Esophagus squamous epithelium (tissue), 5 donors: ENCODE data around the gene ATAD2B. TPM values are rescaled to one million over a fixed set of nuclear protein-coding genes. Genes with fewer than 3 reads are reported as not detected.

Experiments used
- DNase-seq: peaks from one replicate; lab custom pipeline; 2025; lab: John Stamatoyannopoulos, UW
- H3K27ac ChIP-seq, 4 donors: fragments of 200-600 bp; sonication (generic); one replicate each; pipeline ENCODE4 v1.5.1; 2016 to 2019; ENCODE audit warnings: mild to moderate bottlenecking in 1 of 4
- H3K27me3 ChIP-seq, 4 donors: fragments of 200-600 bp; sonication (generic); 1 replicate in 3 of 4; 2 replicates in 1 of 4; pipeline versions ENCODE4 v1.5.1 to v1.6.0; 2017 to 2021; ENCODE audit warnings: antibody characterized with exemption in 1 of 4
- H3K36me3 ChIP-seq, 3 donors: fragments of 200-600 bp; sonication (generic); one replicate each; pipeline ENCODE4 v1.5.1; 2016 to 2019
- H3K4me1 ChIP-seq, 3 donors: fragments of 200-600 bp; sonication (generic); one replicate each; pipeline ENCODE4 v1.5.1; 2017 to 2019
- H3K4me3 ChIP-seq, 4 donors: fragments of 200-600 bp; sonication (generic); 1 replicate in 3 of 4; 2 replicates in 1 of 4; pipeline ENCODE4 v1.5.1; 2016 to 2019; ENCODE audit warnings: mild to moderate bottlenecking in 2 of 4, moderate library complexity in 1 of 4
- H3K9me3 ChIP-seq, 3 donors: fragments of 200-600 bp; sonication (generic); one replicate each; pipeline ENCODE4 v1.5.1; 2016 to 2019
- POLR2A ChIP-seq, 4 donors: fragments of 450-650 bp; IDR thresholded peaks; one replicate each; pipeline ENCODE4 v1.6.1; 2017; ENCODE audit warnings: antibody characterized with exemption in 4 of 4, mild to moderate bottlenecking in 4 of 4, moderate library complexity in 3 of 4
- WGBS, 2 donors: methylation state at CpG; one replicate each; pipeline ENCODE4 v1.1.5; 2018; 5-methylcytosine and 5-hydroxymethylcytosine counted together
- intact Hi-C: fragments of 100-400 bp; cut with DNase I; formaldehyde crosslinking; loops from one replicate; pipeline ENCODE4 v1.15.0; 2022
- total RNA-seq, 4 donors: library from RNA; depleted of rRNA; stranded (reverse); fragments of >200 nt; gene quantifications; one replicate each; pipeline ENCODE4 v1.1.0, GENCODE V29; 2016
- TF ChIP-seq, protein P1 (sequence below), 6 experiments: fragments of 450-650 bp in 4 of 6; fragments of 200-600 bp in 2 of 6; sonication (generic) in 2 of 6; IDR thresholded peaks; one replicate each; pipeline ENCODE4 v1.5.1; 2016 to 2019; ENCODE audit warnings: antibody characterized with exemption in 6 of 6, mild to moderate bottlenecking in 4 of 6, moderate library complexity in 4 of 6
- donor health status: DM: yes; HTN: yes; CAD: no.

Gene ATAD2B
- total RNA-seq, 4 donors from 2014 or later: 7.4 to 29.2 (median 20.8) TPM

DNA sequence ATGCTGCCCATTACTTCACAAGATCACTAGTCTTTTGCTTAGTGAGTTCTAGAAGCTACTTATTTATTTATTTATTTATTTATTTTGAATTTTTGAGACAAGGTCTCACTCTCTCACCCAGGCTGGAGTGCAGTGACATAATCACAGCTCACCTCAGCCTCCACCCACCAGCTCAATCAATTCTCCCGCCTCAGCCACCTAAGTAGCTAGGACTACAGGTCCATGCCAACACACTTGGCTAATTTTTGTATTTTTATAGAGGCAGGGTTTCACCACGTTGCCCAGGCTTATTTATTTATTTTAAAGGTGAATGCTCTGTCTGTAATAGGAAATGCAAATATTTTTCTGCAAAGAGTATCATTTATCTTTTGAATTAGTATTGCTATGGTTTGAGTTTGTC, 67.7 kb downstream of the ATAD2B start:
- H3K27me3 ChIP-seq: no peaks in the 10 kb centered on the region
- TF ChIP-seq POLR2A (IDR thresholded peaks at IDR 0.05): no peak
- TF ChIP-seq, protein P1, sequence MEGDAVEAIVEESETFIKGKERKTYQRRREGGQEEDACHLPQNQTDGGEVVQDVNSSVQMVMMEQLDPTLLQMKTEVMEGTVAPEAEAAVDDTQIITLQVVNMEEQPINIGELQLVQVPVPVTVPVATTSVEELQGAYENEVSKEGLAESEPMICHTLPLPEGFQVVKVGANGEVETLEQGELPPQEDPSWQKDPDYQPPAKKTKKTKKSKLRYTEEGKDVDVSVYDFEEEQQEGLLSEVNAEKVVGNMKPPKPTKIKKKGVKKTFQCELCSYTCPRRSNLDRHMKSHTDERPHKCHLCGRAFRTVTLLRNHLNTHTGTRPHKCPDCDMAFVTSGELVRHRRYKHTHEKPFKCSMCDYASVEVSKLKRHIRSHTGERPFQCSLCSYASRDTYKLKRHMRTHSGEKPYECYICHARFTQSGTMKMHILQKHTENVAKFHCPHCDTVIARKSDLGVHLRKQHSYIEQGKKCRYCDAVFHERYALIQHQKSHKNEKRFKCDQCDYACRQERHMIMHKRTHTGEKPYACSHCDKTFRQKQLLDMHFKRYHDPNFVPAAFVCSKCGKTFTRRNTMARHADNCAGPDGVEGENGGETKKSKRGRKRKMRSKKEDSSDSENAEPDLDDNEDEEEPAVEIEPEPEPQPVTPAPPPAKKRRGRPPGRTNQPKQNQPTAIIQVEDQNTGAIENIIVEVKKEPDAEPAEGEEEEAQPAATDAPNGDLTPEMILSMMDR (IDR thresholded peaks at IDR 0.05): no peak
- intact Hi-C loops: no loop called here
- 71 to 95% methylated on average over 2 of the region's 2 CpGs for WGBS, 2 donors
- H3K4me1 ChIP-seq: no peaks in the 10 kb centered on the region
- no peaks in the 10 kb centered on the region for H3K9me3 ChIP-seq
- H3K4me3 ChIP-seq: no peak overlapping the region
- peaks cover 0 to 90% (median 0%) of the 10 kb centered on the region in 3 donors for H3K36me3 ChIP-seq
- DNase-seq: no peak
- no peak overlapping the region for H3K27ac ChIP-seq

DNA sequence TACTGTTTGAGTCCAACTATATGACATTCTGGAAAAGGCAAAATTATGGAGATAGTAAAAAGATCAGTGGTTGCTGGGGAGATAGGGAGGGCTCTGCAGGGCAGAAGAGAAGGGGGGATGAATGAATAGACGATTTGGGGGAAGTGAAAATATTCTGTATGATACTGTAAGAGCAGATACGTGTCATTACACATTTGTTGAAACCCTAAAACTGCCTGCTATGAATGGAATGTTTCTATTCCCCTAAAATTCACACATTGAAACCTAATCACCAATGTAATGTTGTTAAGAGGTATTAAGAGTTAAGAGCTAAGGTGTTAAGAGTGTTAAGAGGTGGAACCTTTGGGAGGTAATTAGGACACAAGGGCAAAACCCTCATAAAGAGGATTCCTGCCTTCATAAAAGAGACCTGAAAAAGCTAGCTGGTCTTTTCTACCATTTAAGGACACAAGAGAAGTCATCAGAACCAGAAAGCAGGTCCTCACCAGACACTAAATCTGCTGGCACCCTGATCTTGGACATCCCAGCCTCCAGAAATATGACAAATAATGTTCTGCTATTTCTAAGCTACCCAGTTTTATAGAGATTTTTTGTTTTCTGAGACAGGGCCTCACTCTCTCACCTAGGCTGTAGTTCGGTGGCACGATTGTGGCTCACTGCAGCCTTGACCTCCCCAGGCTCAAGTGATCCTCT, 76.2 kb downstream of the ATAD2B start:
- Histone ChIP-seq H3K27ac (no peak overlapping the region), H3K9me3 (no peaks in the 10 kb centered on the region), H3K4me1 (no peaks in the 10 kb centered on the region), H3K27me3 (no peaks in the 10 kb centered on the region), H3K4me3 (no peak overlapping the region), H3K36me3 (peaks cover 0 to 46% (median 0%) of the 10 kb centered on the region in 3 donors)
- TF ChIP-seq, protein P1 (IDR thresholded peaks at IDR 0.05): no peak
- no peak for TF ChIP-seq POLR2A (IDR thresholded peaks at IDR 0.05)
- intact Hi-C loops: no loop called here
- 65 to 71% methylated on average over 4 of the region's 4 CpGs for WGBS, 2 donors
- no peak for DNase-seq

GRCh38 chr2:23844905-23845304, 82.0 kb downstream of the ATAD2B start:
- intact Hi-C loops: no loop called here
- Histone ChIP-seq H3K36me3 (no peaks in the 10 kb centered on the region), H3K4me1 (peaks cover 0 to 5% (median 0%) of the 10 kb centered on the region in 3 donors), H3K27me3 (no peaks in the 10 kb centered on the region), H3K9me3 (no peaks in the 10 kb centered on the region), H3K4me3 (no peak overlapping the region), H3K27ac (no peak overlapping the region)
- 96 to 97% methylated on average over 4 of the region's 4 CpGs for WGBS, 2 donors
- TF ChIP-seq POLR2A (IDR thresholded peaks at IDR 0.05): no peak
- TF ChIP-seq, protein P1 (IDR thresholded peaks at IDR 0.05): no peak
- no peak for DNase-seq

DNA sequence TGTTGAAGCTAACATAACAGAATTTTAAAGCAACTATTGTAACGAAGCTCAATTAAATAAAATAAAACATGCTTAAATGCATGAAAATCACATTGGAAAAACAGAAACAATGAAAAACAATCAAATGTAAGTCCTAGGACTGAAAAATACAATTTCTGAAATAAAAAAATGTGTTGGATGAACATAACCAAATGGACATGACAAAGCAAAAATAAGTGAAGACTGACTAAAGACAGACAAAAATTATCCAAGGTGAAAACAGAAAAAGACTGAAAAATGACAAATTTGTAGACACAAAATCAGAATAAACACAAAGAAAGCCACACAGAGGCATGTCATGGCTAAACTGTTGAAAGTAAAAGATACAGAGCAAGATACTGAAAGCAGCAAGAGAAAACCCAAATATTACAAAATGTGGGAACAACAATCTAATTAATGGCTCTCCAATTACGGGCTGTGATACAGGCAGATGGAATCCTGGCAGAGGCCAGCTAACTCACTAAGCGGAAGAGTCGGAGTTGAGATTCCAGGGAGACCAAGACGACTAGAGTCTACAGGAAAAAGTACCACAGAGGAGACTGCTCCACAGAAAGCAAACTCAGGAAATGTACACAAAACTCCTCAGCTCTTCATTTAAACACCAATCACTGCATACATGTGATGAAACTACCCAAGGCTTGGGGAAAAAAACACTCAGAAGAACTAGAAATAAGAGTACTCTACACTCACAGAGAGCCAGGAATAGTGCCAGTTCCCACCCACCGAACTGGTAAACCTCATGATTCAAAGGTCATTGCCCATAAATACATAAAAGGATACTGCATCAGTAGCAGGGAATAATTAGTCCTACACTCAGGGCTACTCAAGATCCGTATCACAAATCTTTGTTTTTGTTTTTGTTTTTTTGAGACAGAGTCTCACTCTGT, 83.6 kb downstream of the ATAD2B start:
- H3K9me3 ChIP-seq: no peaks in the 10 kb centered on the region
- peaks cover 0 to 5% (median 0%) of the 10 kb centered on the region in 3 donors for H3K4me1 ChIP-seq
- TF ChIP-seq, protein P1 (IDR thresholded peaks at IDR 0.05): no peak
- no peak for TF ChIP-seq POLR2A (IDR thresholded peaks at IDR 0.05)
- no peak for DNase-seq
- WGBS, 2 donors: 71 to 79% methylated on average over 7 of the region's 7 CpGs
- intact Hi-C loops: no loop called here
- peak overlapping the region in 1 of 4 donors; percentile 16 for H3K4me3 ChIP-seq
- no peaks in the 10 kb centered on the region for H3K27me3 ChIP-seq
- H3K36me3 ChIP-seq: no peaks in the 10 kb centered on the region
- H3K27ac ChIP-seq: peak overlapping the region in 3 of 4 donors; percentile 8 to 70 (median 59)
